ENCODE measurements around the gene DZIP1. TPM values are rescaled to one million over a fixed set of nuclear protein-coding genes. Genes with fewer than 3 reads are reported as not detected.
A peak's percentile ranks its signal among the peaks of the same experiment; 100 is the strongest.
"Not testable (repeated sequence)": the region's sequence is repeated elsewhere in the genome, so short reads cannot be mapped to it uniquely, and the experiment has no call there.

DZIP1 gene
- total RNA-seq (not detected), polyA plus RNA-seq (not detected), total RNA-seq (0 to 1.0 (median 0.06) reads per million in 6 experiments)

- POLR2A ChIA-PET: no interaction called here
- Mint-ChIP-seq H3K27ac (no peak within 1 kb of the TSS), H3K4me1 (peaks cover 3 to 15% (median 8%) of the 10 kb centered on the region in 4 donors), H3K36me3 (no peaks in the 10 kb centered on the region), H3K4me3 (peak within 1 kb of the TSS; percentile 45 to 81 (median 70)), H3K27me3 (peaks cover 21 to 43% (median 28%) of the 10 kb centered on the region in 5 donors), H3K9me3 (no peaks in the 10 kb centered on the region)
- no peak for DNase-seq
- ATAC-seq: no peak
These were observed at the start of gene DZIP1 for GRCh38 chr13:95644601-95645052. TSS of gene DZIP1 (minus strand) at chr13:95644706. CDS start at chr13:95642029, 2,677 bp downstream.

GRCh38 chr13:95690986-95691385, 46.5 kb upstream of the DZIP1 start:
- H3K27me3 Mint-ChIP-seq, POLR2A ChIA-PET, H3K4me3 Mint-ChIP-seq, DNase-seq, ATAC-seq, H3K27ac Mint-ChIP-seq: not testable (repeated sequence)
- peaks cover 12 to 33% (median 24%) of the 10 kb centered on the region in 3 donors for H3K36me3 Mint-ChIP-seq
- peaks cover 0 to 36% (median 22%) of the 10 kb centered on the region in 9 donors for H3K9me3 Mint-ChIP-seq
- H3K4me1 Mint-ChIP-seq: peaks cover 24 to 41% (median 37%) of the 10 kb centered on the region in 4 donors

- H3K4me3 Mint-ChIP-seq: peak overlapping the region in 7 of 10 donors; percentile 11 to 62 (median 24)
- H3K27me3 Mint-ChIP-seq: no peaks in the 10 kb centered on the region
- H3K9me3 Mint-ChIP-seq: peaks cover 0 to 48% (median 23%) of the 10 kb centered on the region in 9 donors
- peaks cover 12 to 39% (median 32%) of the 10 kb centered on the region in 3 donors for H3K36me3 Mint-ChIP-seq
- peak overlapping the region in 6 of 10 donors; percentile 27 to 75 (median 58) for H3K27ac Mint-ChIP-seq
- peaks cover 26 to 54% (median 48%) of the 10 kb centered on the region in 4 donors for H3K4me1 Mint-ChIP-seq
- DNase-seq (no peak), ATAC-seq (no peak)
- POLR2A ChIA-PET: interaction anchor here (1.0 kb wide), 1 partner anchor 12 kb away, joined by 3 read pairs; no protein-coding TSS in a partner anchor
These were observed 45.0 kb upstream of the DZIP1 start for GRCh38 chr13:95689582-95689926.

DNA sequence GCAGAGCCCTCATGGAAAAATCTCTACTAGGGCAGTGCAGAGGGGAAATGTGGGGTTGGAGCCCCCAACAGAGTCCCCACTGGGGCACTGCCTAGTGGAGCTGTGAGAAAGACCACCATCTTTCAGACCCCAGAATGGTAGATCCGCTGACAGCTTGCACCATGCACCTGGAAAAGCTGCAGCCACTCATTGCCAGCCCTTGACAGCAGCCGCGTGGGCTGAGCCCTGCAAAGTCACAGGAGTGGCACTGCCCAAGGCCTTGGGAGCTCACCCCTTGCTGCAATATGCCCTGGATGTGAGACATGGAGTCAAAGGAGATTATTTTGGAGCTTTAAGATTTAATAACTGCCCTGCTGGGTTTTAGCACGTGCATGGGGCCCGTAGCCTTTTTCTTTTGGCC, 40.5 kb upstream of the DZIP1 start:
- DNase-seq, ATAC-seq, POLR2A ChIA-PET, H3K27me3 Mint-ChIP-seq, H3K4me3 Mint-ChIP-seq: not testable (repeated sequence)
- peak overlapping the region in 1 of 10 donors; percentile 14 for H3K27ac Mint-ChIP-seq
- peaks cover 12 to 54% (median 38%) of the 10 kb centered on the region in 3 donors for H3K36me3 Mint-ChIP-seq
- peaks cover 0 to 64% (median 23%) of the 10 kb centered on the region in 9 donors for H3K9me3 Mint-ChIP-seq
- H3K4me1 Mint-ChIP-seq: peaks cover 37 to 85% (median 83%) of the 10 kb centered on the region in 4 donors

DNA sequence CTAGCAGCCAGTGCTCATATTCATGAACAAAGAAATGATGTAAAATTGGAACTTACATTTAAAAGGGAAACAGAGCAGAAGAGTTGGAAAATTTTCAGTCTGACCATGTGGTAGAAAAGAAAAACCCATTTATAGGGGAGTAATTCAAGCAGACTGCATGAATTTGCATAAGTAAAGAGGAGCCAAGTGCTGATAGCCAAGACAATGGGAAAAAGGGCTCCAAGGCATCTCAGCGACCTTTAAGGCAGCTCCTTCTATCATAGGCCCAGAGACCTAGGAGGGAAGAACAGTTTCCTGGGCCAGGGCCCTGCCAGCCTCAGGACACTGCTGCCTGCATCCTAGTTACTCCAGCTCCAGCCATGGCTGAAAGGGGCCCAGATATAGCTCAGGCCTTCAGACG, 39.9 kb upstream of the DZIP1 start:
- H3K36me3 Mint-ChIP-seq: peaks cover 11 to 51% (median 38%) of the 10 kb centered on the region in 3 donors
- H3K27me3 Mint-ChIP-seq: no peaks in the 10 kb centered on the region
- ATAC-seq: no peak
- POLR2A ChIA-PET: no interaction called here
- no peak for DNase-seq
- no peak overlapping the region for H3K4me3 Mint-ChIP-seq
- H3K27ac Mint-ChIP-seq: no peak overlapping the region
- peaks cover 38 to 86% (median 84%) of the 10 kb centered on the region in 4 donors for H3K4me1 Mint-ChIP-seq
- peaks cover 0 to 59% (median 23%) of the 10 kb centered on the region in 9 donors for H3K9me3 Mint-ChIP-seq

DNA sequence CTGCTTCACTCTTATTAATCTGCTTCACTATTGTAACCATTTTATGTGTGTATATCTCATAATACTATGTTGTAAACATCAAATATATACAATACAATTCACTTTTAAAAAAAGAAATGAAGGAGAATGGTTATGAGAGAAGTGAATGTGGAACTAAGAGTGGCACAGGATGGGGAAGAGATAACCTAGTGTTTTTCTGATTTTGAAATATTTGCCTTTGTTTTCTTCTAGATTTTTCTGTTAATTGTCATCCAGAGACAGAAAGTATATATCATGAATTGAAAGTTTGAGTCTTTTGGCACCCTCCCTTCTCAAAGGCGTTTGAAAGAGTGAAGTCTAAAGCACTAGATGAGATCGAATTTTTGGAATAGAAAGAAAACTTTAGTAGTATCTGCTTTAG, 35.2 kb upstream of the DZIP1 start:
- peaks cover 0 to 23% (median 16%) of the 10 kb centered on the region in 3 donors for H3K36me3 Mint-ChIP-seq
- peak overlapping the region in 3 of 10 donors; percentile 1 to 56 (median 54) for H3K27ac Mint-ChIP-seq

DNA sequence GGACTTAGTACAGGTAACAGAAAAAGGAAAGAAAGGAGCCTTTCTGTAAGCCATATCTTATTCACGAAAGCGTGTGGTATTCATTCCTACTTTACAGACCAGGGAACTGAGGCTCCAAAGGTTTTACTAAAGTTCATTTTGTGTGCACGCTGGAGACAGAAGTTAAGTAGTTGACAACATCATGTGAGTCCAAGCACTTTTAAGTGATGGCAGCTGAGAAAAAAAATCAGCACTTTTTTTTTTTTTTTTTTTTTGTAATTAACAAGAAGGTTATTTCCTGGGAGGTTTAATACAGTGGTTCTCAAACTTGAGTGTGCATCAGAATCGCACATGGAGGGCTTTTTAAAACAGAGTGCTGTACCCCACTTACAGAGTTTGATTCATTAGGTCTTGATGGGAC, 34.5 kb upstream of the DZIP1 start:
- peak overlapping the region in 9 of 10 donors; percentile 47 to 96 (median 84) for H3K27ac Mint-ChIP-seq

More for the DNA sequence above, 35.2 kb upstream of the DZIP1 start:
- peak overlapping the region in 4 of 10 donors; percentile 6 to 96 (median 68) for H3K4me3 Mint-ChIP-seq
- peaks cover 35 to 82% (median 78%) of the 10 kb centered on the region in 4 donors for H3K4me1 Mint-ChIP-seq
- POLR2A ChIA-PET: no interaction called here
- DNase-seq (no peak), ATAC-seq (no peak)
- no peaks in the 10 kb centered on the region for H3K27me3 Mint-ChIP-seq
- peaks cover 0 to 18% (median 4%) of the 10 kb centered on the region in 9 donors for H3K9me3 Mint-ChIP-seq

GRCh38 chr13:95677564-95678266, 33.2 kb upstream of the DZIP1 start:
- Mint-ChIP-seq H3K4me3 (peak overlapping the region; percentile 90 to 99 (median 96)), H3K4me1 (peaks cover 30 to 80% (median 68%) of the 10 kb centered on the region in 4 donors), H3K27me3 (no peaks in the 10 kb centered on the region), H3K9me3 (peaks cover 0 to 21% (median 12%) of the 10 kb centered on the region in 9 donors), H3K36me3 (peaks cover 0 to 27% (median 21%) of the 10 kb centered on the region in 3 donors), H3K27ac (peak overlapping the region; percentile 66 to 96 (median 92))
- POLR2A ChIA-PET: interaction anchor here (0.9 to 1.0 kb wide), 2 partner anchors 11 to 29 kb away, joined by 3 read pairs; no protein-coding TSS in a partner anchor
- peak in 3 of 10 donors; percentile 18 to 23 (median 18) for DNase-seq
- ATAC-seq: no peak

More for the DNA sequence above, 34.5 kb upstream of the DZIP1 start:
- Mint-ChIP-seq H3K27me3 (no peaks in the 10 kb centered on the region), H3K9me3 (peaks cover 0 to 18% (median 1%) of the 10 kb centered on the region in 9 donors), H3K36me3 (peaks cover 0 to 21% (median 14%) of the 10 kb centered on the region in 3 donors), H3K4me1 (peaks cover 31 to 80% (median 74%) of the 10 kb centered on the region in 4 donors), H3K4me3 (peak overlapping the region; percentile 90 to 99 (median 96))
- POLR2A ChIA-PET: interaction anchor here (0.7 kb wide), 1 partner anchor 35 kb away, joined by 3 read pairs; no protein-coding TSS in a partner anchor
- DNase-seq (no peak), ATAC-seq (no peak)

DNA sequence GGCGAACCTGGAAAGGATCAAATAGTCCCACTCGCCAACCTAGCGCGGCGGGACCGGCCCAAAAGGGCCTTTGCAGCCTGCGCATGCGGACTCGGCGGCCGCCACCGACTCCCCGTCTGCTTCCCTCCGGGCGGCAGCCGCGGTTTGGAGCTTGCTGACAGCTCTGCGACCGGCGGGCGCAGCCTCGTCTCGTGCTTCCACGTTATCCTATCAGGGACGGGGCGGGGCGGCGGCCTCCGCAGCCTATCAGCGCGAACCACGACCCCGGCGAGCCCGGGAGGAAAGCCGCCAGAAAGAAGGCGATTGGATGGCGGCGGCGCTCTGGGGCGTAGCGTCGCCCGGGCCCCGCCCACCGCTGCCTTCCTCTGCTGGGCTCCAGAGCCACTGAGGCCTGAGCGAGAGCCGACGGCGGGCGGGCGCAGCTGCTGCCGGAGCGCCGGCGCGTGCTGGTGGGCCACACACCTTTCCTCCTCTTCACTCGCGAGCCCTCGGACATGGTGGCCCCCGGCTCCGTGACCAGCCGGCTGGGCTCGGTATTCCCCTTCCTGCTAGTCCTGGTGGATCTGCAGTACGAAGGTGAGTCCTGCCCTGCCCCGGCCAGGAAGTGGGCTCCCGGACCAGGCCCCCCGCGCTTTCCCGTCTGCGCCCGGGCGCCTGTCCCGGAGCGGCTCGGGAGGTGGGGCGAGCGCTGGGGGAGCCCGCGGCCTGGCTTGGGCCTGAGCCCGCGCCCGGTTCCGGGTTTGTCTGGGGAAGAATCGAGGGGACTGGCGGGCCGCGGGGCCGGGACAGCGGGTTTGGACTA, 32.5 kb upstream of the DZIP1 start, which contains the start of gene DNAJC3:
Gene DNAJC3 (plus strand): TSS at position 378 of the 802 bp plus-strand sequence. CDS start 117 bp downstream, at position 495.
- peak; percentile 94 to 98 (median 97) for DNase-seq
- Mint-ChIP-seq H3K9me3 (peaks cover 1 to 26% (median 17%) of the 10 kb centered on the region in 9 donors), H3K36me3 (peaks cover 0 to 31% (median 23%) of the 10 kb centered on the region in 3 donors), H3K27ac (peak within 1 kb of the TSS; percentile 91 to 99 (median 96)), H3K27me3 (no peaks in the 10 kb centered on the region), H3K4me3 (peak within 1 kb of the TSS; percentile 90 to 99 (median 96)), H3K4me1 (peaks cover 27 to 73% (median 61%) of the 10 kb centered on the region in 4 donors)
- POLR2A ChIA-PET: interaction anchor here (0.9 to 1.1 kb wide), 2 partner anchors 30 to 1757 kb away, joined by 3 read pairs; partner anchors contain the start of gene RAP2A
- peak; percentile 93 to 94 for ATAC-seq

DNA sequence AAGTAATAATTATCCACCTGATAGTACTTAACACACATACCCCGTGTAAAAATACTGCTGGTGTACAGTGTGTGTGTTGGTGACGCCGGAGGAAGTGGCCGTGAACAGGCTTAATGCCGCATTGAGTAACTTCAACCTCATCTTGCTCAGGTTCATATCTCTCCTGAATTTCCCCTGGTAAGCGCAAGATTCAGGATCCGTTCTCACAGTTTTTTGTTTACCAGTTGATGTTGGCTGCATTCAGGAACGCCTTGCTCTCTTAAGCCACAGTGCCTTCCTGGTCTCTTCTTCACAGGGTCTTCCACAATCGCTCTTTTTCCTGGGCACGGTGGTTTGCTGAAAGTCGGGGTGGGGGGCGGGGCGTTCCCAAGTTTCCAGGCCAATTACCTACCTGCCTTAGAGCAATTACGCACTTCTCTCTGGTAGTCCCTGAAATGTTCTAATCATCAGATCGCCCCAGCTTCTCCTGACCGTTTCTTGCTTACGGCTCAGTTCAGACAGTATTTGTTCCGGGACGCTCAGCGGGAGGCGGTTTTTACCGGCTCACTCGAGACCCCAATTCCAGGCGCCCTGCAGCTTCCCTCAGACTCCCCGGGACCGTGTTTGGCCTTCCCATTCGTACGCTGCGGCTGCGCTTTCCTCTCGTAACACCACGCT, 31.7 kb upstream of the DZIP1 start:
- peak overlapping the region; percentile 90 to 99 (median 96) for H3K4me3 Mint-ChIP-seq
- H3K9me3 Mint-ChIP-seq: peaks cover 3 to 33% (median 24%) of the 10 kb centered on the region in 9 donors
- POLR2A ChIA-PET: interaction anchor here (1.1 kb wide), 1 partner anchor 1758 kb away, joined by 3 read pairs; the partner anchor contains the start of gene RAP2A
- H3K27ac Mint-ChIP-seq: peak overlapping the region; percentile 91 to 99 (median 96)
- peak in 4 of 10 donors; percentile 6 to 35 (median 34) for DNase-seq
- ATAC-seq: no peak
- peaks cover 24 to 67% (median 54%) of the 10 kb centered on the region in 4 donors for H3K4me1 Mint-ChIP-seq
- H3K36me3 Mint-ChIP-seq: peaks cover 0 to 30% (median 22%) of the 10 kb centered on the region in 3 donors
- no peaks in the 10 kb centered on the region for H3K27me3 Mint-ChIP-seq

DNA sequence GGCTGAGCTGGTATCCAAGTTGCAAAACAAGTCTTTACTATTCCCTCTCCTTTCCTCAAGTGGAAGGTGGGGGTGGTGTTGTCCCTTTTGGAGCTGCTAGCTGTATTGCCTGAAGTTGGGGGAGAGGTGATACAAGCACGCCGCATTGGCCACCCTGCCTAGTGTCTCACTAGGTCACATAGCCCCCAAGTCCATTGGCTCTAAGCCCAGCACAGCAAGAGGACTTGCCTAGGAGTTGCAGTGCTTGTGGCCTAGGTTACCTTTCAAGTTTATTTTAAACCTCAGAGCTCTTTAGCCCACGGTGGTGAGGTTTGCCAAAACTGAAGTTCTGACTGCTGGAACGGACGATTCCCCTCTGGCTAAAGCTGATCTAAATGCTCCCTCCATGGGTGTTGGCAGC, 27.1 kb upstream of the DZIP1 start:
- Mint-ChIP-seq H3K4me3 (no peak overlapping the region), H3K9me3 (peaks cover 22 to 79% (median 54%) of the 10 kb centered on the region in 9 donors), H3K27ac (no peak overlapping the region), H3K27me3 (peaks cover 0 to 4% (median 0%) of the 10 kb centered on the region in 5 donors), H3K4me1 (peaks cover 10 to 29% (median 21%) of the 10 kb centered on the region in 4 donors), H3K36me3 (peaks cover 6 to 60% (median 42%) of the 10 kb centered on the region in 3 donors)
- no peak for ATAC-seq
- POLR2A ChIA-PET: no interaction called here
- no peak for DNase-seq
